K562 treated with DMSO at 1 percent for 12 hours (cell line): Measurements from ENCODE around the gene ZNF486. TPM values are rescaled to one million over a fixed set of nuclear protein-coding genes. Genes with fewer than 3 reads are reported as not detected.

Source experiments
- total RNA-seq: library from RNA; unstranded; fragments of 300-600 nt; gene quantifications from 2 replicates; pipeline ENCODE4 v1.2.3, GENCODE V29; 2022; ENCODE audit not compliant: insufficient read depth

Gene ZNF486
- 1.3 and 2.0 TPM in 2 replicates for total RNA-seq

DNA sequence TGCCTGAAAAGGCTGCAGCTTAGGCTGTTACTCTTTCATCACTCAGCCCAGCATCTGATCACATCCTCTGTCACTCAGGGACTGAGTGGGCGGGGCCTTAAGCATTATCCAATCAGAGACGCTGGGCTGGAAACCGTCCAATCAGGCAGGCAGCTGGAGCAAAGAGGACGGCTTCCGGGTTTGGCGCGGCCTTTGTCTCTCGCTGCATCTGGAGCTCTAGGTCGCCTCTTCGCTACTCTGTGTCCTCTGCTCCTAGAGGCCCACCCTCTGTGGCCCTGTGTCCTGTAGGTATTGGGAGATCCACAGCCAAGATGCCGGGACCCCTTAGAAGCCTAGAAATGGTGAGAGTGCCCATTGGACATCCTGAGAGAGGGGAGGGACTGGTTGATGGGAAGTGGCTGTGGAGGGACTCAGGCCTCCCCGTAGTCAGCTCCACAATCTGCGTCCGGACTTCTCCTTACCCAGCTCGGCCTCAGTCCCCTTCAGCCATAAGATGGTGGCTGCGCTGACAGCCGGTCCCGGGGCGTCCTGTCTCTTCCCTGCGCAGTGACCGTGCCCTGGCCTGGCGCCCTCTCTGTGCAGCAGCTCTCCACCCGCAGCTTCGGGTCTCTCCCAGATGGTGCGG is at the start of gene ZNF486:
Gene ZNF486 (plus strand): TSS at position 195 of the 625 bp plus-strand sequence. CDS start 117 bp downstream, at position 312.

Other genes with a start within 250 kb of the ZNF486 start
- gene ZNF682, start 127.7 kb upstream of the ZNF486 start, total RNA-seq = not detected in 2 replicates
- 0.45 and 0.83 TPM in 2 replicates for gene ZNF90, start 89.2 kb upstream of the ZNF486 start, total RNA-seq